ENCODE data around the gene DCAF10. TPM values are rescaled to one million over a fixed set of nuclear protein-coding genes. Genes with fewer than 3 reads are reported as not detected.
"Not testable (repeated sequence)": the region's sequence is repeated elsewhere in the genome, so short reads cannot be mapped to it uniquely, and the experiment has no call there.

DCAF10 gene
- total RNA-seq, 1 donor from 2014 or later = 32.2 TPM

- H3K36me3 Mint-ChIP-seq (ENCODE audit: low read depth) = no peaks in the 10 kb centered on the region
- no peaks in the 10 kb centered on the region for H3K27me3 Mint-ChIP-seq (ENCODE audit: low read depth)
- H3K4me1 Mint-ChIP-seq (ENCODE audit: low read depth) = peaks cover 30% of the 10 kb centered on the region
- H3K4me3 Mint-ChIP-seq (ENCODE audit: unreplicated experiment) = no peak overlapping the region
- no peak for DNase-seq (ENCODE audit: low spot score)
- H3K27ac Mint-ChIP-seq (ENCODE audit: unreplicated experiment) = no peak overlapping the region
- TF ChIP-seq CTCF (IDR thresholded peaks at IDR 0.05) = no peak
- H3K9me3 Mint-ChIP-seq (ENCODE audit: low read depth) = no peaks in the 10 kb centered on the region
These were observed 5.7 kb downstream of the DCAF10 start for GRCh38 chr9:37806271-37806670.

GRCh38 chr9:37809676-37810075, 9.1 kb downstream of the DCAF10 start:
- not testable (repeated sequence) for H3K36me3 Mint-ChIP-seq (ENCODE audit: low read depth); H3K4me3 Mint-ChIP-seq (ENCODE audit: unreplicated experiment); DNase-seq (ENCODE audit: low spot score); H3K27ac Mint-ChIP-seq (ENCODE audit: unreplicated experiment); H3K27me3 Mint-ChIP-seq (ENCODE audit: low read depth); H3K9me3 Mint-ChIP-seq (ENCODE audit: low read depth)
- peaks cover 15% of the 10 kb centered on the region for H3K4me1 Mint-ChIP-seq (ENCODE audit: low read depth)

- H3K27me3 Mint-ChIP-seq (ENCODE audit: low read depth) = no peaks in the 10 kb centered on the region
- peaks cover 8% of the 10 kb centered on the region for H3K4me1 Mint-ChIP-seq (ENCODE audit: low read depth)
- DNase-seq (ENCODE audit: low spot score) = no peak
- TF ChIP-seq CTCF (IDR thresholded peaks at IDR 0.05) = no peak
- peaks cover 4% of the 10 kb centered on the region for H3K9me3 Mint-ChIP-seq (ENCODE audit: low read depth)
- peak overlapping the region; percentile 29 for H3K27ac Mint-ChIP-seq (ENCODE audit: unreplicated experiment)
- H3K4me3 Mint-ChIP-seq (ENCODE audit: unreplicated experiment) = no peak overlapping the region
- H3K36me3 Mint-ChIP-seq (ENCODE audit: low read depth) = peaks cover 7% of the 10 kb centered on the region
These were observed 11.4 kb downstream of the DCAF10 start for GRCh38 chr9:37811906-37812476.

- no peak for DNase-seq (ENCODE audit: low spot score)
- Mint-ChIP-seq H3K9me3 (ENCODE audit: low read depth) (peaks cover 4% of the 10 kb centered on the region), H3K4me1 (ENCODE audit: low read depth) (peaks cover 8% of the 10 kb centered on the region), H3K27me3 (ENCODE audit: low read depth) (no peaks in the 10 kb centered on the region), H3K27ac (ENCODE audit: unreplicated experiment) (peak overlapping the region; percentile 53), H3K36me3 (ENCODE audit: low read depth) (peaks cover 7% of the 10 kb centered on the region), H3K4me3 (ENCODE audit: unreplicated experiment) (no peak overlapping the region)
- no peak for TF ChIP-seq CTCF (IDR thresholded peaks at IDR 0.05)
These were observed 12.3 kb downstream of the DCAF10 start for GRCh38 chr9:37812773-37813379.

- H3K4me3 Mint-ChIP-seq (ENCODE audit: unreplicated experiment) = no peak overlapping the region
- peaks cover 18% of the 10 kb centered on the region for H3K36me3 Mint-ChIP-seq (ENCODE audit: low read depth)
- no peaks in the 10 kb centered on the region for H3K27me3 Mint-ChIP-seq (ENCODE audit: low read depth)
- no peaks in the 10 kb centered on the region for H3K4me1 Mint-ChIP-seq (ENCODE audit: low read depth)
- no peak overlapping the region for H3K27ac Mint-ChIP-seq (ENCODE audit: unreplicated experiment)
- H3K9me3 Mint-ChIP-seq (ENCODE audit: low read depth) = no peaks in the 10 kb centered on the region
- DNase-seq (ENCODE audit: low spot score) = no peak
- TF ChIP-seq CTCF (IDR thresholded peaks at IDR 0.05) = no peak
These were observed 18.3 kb downstream of the DCAF10 start for GRCh38 chr9:37818849-37819248.

GRCh38 chr9:37820142-37820541, 19.5 kb downstream of the DCAF10 start:
- Mint-ChIP-seq H3K4me3 (ENCODE audit: unreplicated experiment) (no peak overlapping the region), H3K27ac (ENCODE audit: unreplicated experiment) (no peak overlapping the region), H3K9me3 (ENCODE audit: low read depth) (no peaks in the 10 kb centered on the region), H3K36me3 (ENCODE audit: low read depth) (peaks cover 21% of the 10 kb centered on the region), H3K4me1 (ENCODE audit: low read depth) (no peaks in the 10 kb centered on the region), H3K27me3 (ENCODE audit: low read depth) (no peaks in the 10 kb centered on the region)
- DNase-seq (ENCODE audit: low spot score) = no peak
- TF ChIP-seq CTCF (IDR thresholded peaks at IDR 0.05) = no peak

- not testable (repeated sequence) for H3K9me3 Mint-ChIP-seq (ENCODE audit: low read depth); DNase-seq (ENCODE audit: low spot score); H3K27ac Mint-ChIP-seq (ENCODE audit: unreplicated experiment); H3K4me3 Mint-ChIP-seq (ENCODE audit: unreplicated experiment); H3K27me3 Mint-ChIP-seq (ENCODE audit: low read depth); H3K4me1 Mint-ChIP-seq (ENCODE audit: low read depth)
- peaks cover 34% of the 10 kb centered on the region for H3K36me3 Mint-ChIP-seq (ENCODE audit: low read depth)
These were observed 24.6 kb downstream of the DCAF10 start for GRCh38 chr9:37825174-37825573.

All from chondrocyte (in vitro differentiated cells).